DND-41 (cell line): ENCODE results near the gene GUCY1A1.

Source experiments
- ATAC-seq: fragments of 200-7000 bp; cut with Tn5 transposase; 3 replicates; pipeline ENCODE4 v1.9.1; 2021; ENCODE audit warnings: low read depth; ENCODE audit not compliant: insufficient read depth
- DNase-seq: peaks from one replicate; pipeline ENCODE4 v3.0.0-alpha.2; 2020
- H2AFZ ChIP-seq: 2 replicates; pipeline ENCODE4 v1.6.0; 2012; ENCODE audit warnings: low read depth, low read length
- H3K27ac ChIP-seq: 2 replicates; pipeline ENCODE4 v1.5.1; 2012; ENCODE audit warnings: low read length, inconsistent platforms
- H3K27me3 ChIP-seq: fragments of 200-600 bp; sonication (generic); 2 replicates; pipeline ENCODE4 v1.6.0; 2012; ENCODE audit warnings: low read length, mild to moderate bottlenecking, inconsistent platforms; ENCODE audit not compliant: insufficient read depth, poor library complexity
- H3K36me3 ChIP-seq: 2 replicates; pipeline ENCODE4 v1.5.1; 2012; ENCODE audit warnings: low read length, inconsistent platforms; ENCODE audit not compliant: insufficient read depth
- H3K4me1 ChIP-seq: 2 replicates; pipeline ENCODE4 v1.5.1; 2012; ENCODE audit warnings: mild to moderate bottlenecking, low read length; ENCODE audit not compliant: insufficient read depth
- H3K4me2 ChIP-seq: 2 replicates; pipeline ENCODE4 v1.6.0; 2012; ENCODE audit warnings: mild to moderate bottlenecking, moderate library complexity, low read length, inconsistent platforms; ENCODE audit not compliant: insufficient read depth
- H3K4me3 ChIP-seq, 2 experiments: fragments of 200-600 bp in 1 of 2; shearing (Covaris generic) in 1 of 2; 2 replicates each; pipeline ENCODE4 v1.5.1; 2012 to 2016; ENCODE audit warnings: inconsistent platforms in 2 of 2, low read length in 2 of 2, mild to moderate bottlenecking in 2 of 2, low read depth in 1 of 2, moderate library complexity in 1 of 2
- H3K79me2 ChIP-seq: 2 replicates; pipeline ENCODE4 v1.6.0; 2012; ENCODE audit warnings: low read length, inconsistent platforms; ENCODE audit not compliant: insufficient read depth
- H3K9ac ChIP-seq: 2 replicates; pipeline ENCODE4 v1.6.0; 2012; ENCODE audit warnings: low read depth, mild to moderate bottlenecking, inconsistent platforms, low read length, moderate library complexity
- H3K9me3 ChIP-seq: 2 replicates; pipeline ENCODE4 v1.5.1; 2012; ENCODE audit warnings: low read length, moderate library complexity, mild to moderate bottlenecking, inconsistent platforms; ENCODE audit not compliant: insufficient read depth, severe bottlenecking
- H4K20me1 ChIP-seq: 2 replicates; pipeline ENCODE4 v1.6.0; 2012; ENCODE audit warnings: low read length; ENCODE audit not compliant: insufficient read depth
- EZH2 ChIP-seq: IDR thresholded peaks from 3 replicates; pipeline ENCODE4 v1.6.1; 2012; ENCODE audit warnings: borderline replicate concordance, low read depth, mild to moderate bottlenecking, moderate library complexity, low read length, inconsistent platforms; ENCODE audit not compliant: severe bottlenecking
- TF ChIP-seq, protein P1 (sequence below): IDR thresholded peaks from 2 replicates; pipeline ENCODE4 v1.5.1; 2012; ENCODE audit warnings: borderline replicate concordance, low read length, moderate library complexity, mild to moderate bottlenecking; ENCODE audit not compliant: poor library complexity, severe bottlenecking; ENCODE audit errors: extremely low read depth

GUCY1A1 gene

DNA sequence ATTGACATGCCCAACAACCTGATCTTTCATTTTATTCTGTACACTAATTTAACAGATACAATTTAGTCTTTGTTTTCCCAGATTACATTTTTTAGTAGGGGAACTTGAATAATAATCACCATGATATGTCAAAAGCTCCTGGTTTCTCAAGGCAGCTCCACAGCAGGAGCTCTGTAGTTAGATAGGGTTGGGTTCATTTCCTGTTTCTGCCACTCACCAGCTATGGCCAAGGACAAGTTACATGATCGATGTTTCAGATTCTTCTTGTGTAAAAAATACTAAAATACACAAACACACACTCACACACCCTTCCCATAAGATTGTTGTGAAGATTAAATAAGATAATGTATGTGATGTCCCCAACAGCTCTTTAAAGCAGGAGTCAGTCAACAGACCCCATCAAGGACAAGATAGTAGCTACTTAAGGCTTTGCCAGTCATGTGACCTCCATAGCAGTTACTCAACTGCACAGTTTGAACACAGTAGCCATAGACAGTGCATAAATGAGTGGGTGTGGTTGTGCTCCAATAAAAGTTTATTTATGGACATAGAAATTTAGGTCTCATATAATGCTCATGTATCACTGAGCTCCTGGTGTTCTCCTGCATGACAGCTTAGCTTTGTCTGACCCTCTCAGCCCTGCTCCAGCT is 18.4 kb downstream of the GUCY1A1 start:
- TF ChIP-seq, protein P1, sequence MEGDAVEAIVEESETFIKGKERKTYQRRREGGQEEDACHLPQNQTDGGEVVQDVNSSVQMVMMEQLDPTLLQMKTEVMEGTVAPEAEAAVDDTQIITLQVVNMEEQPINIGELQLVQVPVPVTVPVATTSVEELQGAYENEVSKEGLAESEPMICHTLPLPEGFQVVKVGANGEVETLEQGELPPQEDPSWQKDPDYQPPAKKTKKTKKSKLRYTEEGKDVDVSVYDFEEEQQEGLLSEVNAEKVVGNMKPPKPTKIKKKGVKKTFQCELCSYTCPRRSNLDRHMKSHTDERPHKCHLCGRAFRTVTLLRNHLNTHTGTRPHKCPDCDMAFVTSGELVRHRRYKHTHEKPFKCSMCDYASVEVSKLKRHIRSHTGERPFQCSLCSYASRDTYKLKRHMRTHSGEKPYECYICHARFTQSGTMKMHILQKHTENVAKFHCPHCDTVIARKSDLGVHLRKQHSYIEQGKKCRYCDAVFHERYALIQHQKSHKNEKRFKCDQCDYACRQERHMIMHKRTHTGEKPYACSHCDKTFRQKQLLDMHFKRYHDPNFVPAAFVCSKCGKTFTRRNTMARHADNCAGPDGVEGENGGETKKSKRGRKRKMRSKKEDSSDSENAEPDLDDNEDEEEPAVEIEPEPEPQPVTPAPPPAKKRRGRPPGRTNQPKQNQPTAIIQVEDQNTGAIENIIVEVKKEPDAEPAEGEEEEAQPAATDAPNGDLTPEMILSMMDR: no peak
- TF ChIP-seq EZH2: no peak
- Histone ChIP-seq H3K4me3 (no peak overlapping the region), H3K9me3 (no peaks in the 10 kb centered on the region), H4K20me1 (no peaks in the 10 kb centered on the region; the same call in 1 of the 2 replicates), H3K27me3 (no peaks in the 10 kb centered on the region), H3K9ac (no peak overlapping the region), H2AFZ (no peak overlapping the region; the same call in 1 of the 2 replicates), H3K4me1 (peaks cover 10% of the 10 kb centered on the region; the same call in 1 of the 2 replicates), H3K36me3 (no peaks in the 10 kb centered on the region), H3K4me2 (no peak overlapping the region), H3K79me2 (peaks cover 25% of the 10 kb centered on the region), H3K27ac (peak overlapping the region; percentile 18; the same call in 1 of the 2 replicates)
- ATAC-seq: peak; percentile 50; the same call in 2 of the 3 replicates
- no peak for DNase-seq

DNA sequence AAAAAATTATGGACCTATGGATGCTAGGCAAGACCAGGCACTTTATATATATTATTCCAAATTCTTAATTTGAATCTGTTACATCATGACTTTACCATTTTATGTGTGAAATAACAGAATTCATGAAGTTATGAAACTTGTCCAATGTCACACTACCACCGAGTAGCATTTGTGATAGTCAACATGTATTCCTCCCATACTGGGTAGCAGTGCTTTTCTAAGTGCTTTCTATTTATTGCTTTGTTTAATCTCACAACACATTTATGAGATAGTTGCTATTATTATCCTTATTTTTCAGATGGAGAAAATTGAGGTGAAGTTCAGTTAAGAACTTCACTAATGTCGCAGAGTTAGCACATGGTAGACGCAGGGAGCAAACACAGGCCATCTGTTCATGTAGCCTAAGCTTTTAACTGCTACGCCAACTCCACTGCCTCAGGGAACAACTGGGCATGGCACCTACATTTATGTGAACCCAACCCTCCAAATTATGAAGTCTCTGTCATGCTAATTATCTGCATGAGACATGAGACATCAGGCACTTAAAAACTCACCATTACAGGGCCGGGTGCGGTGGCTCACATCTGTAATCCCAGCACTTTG is 20.8 kb downstream of the GUCY1A1 start:
- Histone ChIP-seq H3K4me1 (peaks cover 16% of the 10 kb centered on the region; the same call in 1 of the 2 replicates), H3K4me3 (no peak overlapping the region), H3K27me3 (no peaks in the 10 kb centered on the region), H2AFZ (no peak overlapping the region), H3K9me3 (no peaks in the 10 kb centered on the region), H3K36me3 (no peaks in the 10 kb centered on the region), H3K4me2 (no peak overlapping the region), H3K27ac (no peak overlapping the region), H4K20me1 (no peaks in the 10 kb centered on the region; the same call in 1 of the 2 replicates), H3K9ac (no peak overlapping the region), H3K79me2 (peaks cover 25% of the 10 kb centered on the region)
- TF ChIP-seq, protein P1: no peak
- no peak for TF ChIP-seq EZH2
- no peak for DNase-seq
- no peak for ATAC-seq

DNA sequence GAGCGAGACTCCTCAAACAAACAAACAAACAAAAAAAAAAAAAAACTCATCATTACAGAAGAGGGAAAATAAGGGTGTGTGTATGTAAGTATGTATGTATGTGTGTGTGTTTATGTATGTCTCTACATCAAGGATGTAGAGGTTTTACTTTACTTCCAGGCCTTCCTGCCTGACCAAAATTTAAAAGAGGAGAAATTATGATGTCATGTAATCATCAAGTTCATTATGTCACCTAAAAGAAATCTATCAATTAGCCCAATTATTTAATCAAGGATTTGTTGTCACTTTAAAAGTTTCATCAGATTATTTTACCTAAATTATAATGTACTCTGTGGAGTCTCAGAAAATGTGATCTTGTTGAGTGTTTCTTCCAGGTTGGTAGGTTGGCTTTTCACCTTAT is 21.6 kb downstream of the GUCY1A1 start:
- Histone ChIP-seq H3K4me1 (peaks cover 16% of the 10 kb centered on the region; the same call in 1 of the 2 replicates), H2AFZ (no peak overlapping the region), H3K4me3 (no peak overlapping the region), H4K20me1 (no peaks in the 10 kb centered on the region), H3K79me2 (peaks cover 24% of the 10 kb centered on the region), H3K4me2 (no peak overlapping the region), H3K27me3 (no peaks in the 10 kb centered on the region), H3K36me3 (no peaks in the 10 kb centered on the region), H3K9ac (no peak overlapping the region), H3K27ac (no peak overlapping the region), H3K9me3 (no peaks in the 10 kb centered on the region)
- DNase-seq (no peak), ATAC-seq (no peak)
- TF ChIP-seq, protein P1: no peak
- TF ChIP-seq EZH2: no peak
